ENCODE data around the gene ZNF106.
A peak's percentile ranks its signal among the peaks of the same experiment; 100 is the strongest.

The ZNF106 gene

DNA sequence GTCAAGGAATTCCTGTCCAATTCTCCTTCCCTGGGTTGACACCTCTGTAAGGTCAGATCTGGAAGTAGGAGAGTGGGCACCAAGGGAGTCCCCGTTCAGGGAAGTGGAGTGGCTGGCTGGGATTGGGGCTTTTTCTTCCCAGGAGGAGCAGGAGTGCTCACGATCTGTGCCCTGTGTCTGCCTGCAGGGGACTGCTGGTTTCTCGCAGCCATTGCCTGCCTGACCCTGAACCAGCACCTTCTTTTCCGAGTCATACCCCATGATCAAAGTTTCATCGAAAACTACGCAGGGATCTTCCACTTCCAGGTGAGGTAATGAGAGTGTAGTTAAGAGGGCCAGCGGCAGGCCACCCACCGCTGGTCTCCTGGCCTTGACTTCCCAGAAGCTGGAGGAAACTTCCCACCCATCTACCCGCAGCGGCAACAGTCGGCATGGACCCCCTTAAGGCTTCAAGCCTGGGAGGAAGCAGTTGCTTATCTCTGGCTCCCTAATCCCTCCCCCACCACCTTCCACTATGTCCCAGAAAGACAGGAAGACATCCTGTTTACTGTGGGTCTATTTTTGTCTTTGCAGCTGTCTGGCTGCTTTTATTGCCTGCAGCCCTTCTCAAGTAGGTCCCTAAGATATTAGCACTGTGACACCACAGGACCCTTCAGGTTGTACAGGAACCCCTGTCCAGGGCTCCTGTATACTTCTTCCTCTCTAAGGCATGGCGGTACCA is 104.8 kb downstream of the ZNF106 start:
- Histone ChIP-seq H3K4me1 (ENCODE audit: control extremely low read depth in 1 of 4, control insufficient read depth in 4 of 4, insufficient read depth in 4 of 4, low read length in 3 of 4) (peaks cover 4 to 28% (median 17%) of the 10 kb centered on the region in 4 experiments), H3K27ac (ENCODE audit: insufficient read depth in 1 of 2, low read depth in 1 of 2, low read length in 2 of 2, poor library complexity in 1 of 2, severe bottlenecking in 2 of 2) (no peak overlapping the region), H3K27me3 (replicated peaks in 2 of 5; ENCODE audit: control insufficient read depth in 4 of 5, insufficient read depth in 5 of 5, low read length in 4 of 5) (no peaks in the 10 kb centered on the region), H3K4me3 (ENCODE audit: control insufficient read depth in 1 of 7, extremely low read depth in 1 of 7, insufficient read depth in 4 of 7, low read depth in 2 of 7, low read length in 6 of 7) (no peak overlapping the region), H3K36me3 (ENCODE audit: control insufficient read depth in 4 of 4, insufficient read depth in 4 of 4, low read length in 3 of 4) (peaks cover 0 to 5% (median 2%) of the 10 kb centered on the region in 4 experiments), H3K9me3 (ENCODE audit: control extremely low read depth in 1 of 5, control insufficient read depth in 4 of 5, insufficient read depth in 2 of 5, low read depth in 1 of 5, low read length in 4 of 5) (no peaks in the 10 kb centered on the region)
- ChIA-PET POLR2A (no interaction called here), CTCF (interaction anchor here (0.8 to 1.6 kb wide), 2 partner anchors 10 to 312 kb away, joined by 3 to 6 read pairs; no protein-coding TSS in a partner anchor)
- WGBS (ENCODE audit: insufficient coverage), result 57% methylated on average over 8 of the region's 12 CpGs
- no peak for DNase-seq

DNA sequence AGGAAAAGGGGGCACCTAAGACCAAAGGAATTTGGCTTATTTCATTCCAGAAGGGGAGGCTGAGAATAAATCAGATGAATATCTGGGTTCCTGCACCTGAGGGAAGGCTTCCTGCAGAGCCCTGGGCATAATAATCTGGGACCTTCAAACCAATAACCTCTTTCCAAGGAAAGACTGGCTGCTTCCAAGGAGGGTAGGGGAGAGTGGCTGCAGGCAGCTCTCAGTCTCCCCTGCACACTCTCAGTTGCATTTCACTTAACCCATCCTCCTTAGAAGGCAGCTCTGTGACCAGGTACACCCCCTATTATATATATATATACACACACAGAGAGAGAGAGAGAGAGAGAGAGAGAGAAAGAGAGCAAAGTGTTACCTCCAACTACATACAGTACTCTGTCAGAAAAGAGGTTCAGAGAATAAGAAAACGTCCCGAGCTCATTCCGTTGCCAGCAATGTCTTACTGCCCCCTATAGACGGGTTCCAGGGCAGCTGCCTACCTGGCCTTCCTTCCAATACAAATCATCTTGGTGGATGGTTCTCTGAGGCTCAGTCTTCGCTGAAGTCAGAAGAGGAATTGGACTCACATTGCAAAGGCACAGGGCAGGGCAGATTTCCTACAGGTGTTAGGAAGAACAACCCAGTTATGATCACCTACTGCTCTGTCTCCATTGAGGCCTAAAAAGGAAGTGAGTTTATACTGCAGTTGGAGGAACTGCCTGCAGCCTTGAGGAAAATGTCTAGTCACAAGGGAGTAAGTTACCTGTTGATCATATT is 105.5 kb downstream of the ZNF106 start:
- WGBS (ENCODE audit: insufficient coverage), result 68% methylated on average over 4 of the region's 5 CpGs
- Histone ChIP-seq H3K4me3 (ENCODE audit: control insufficient read depth in 1 of 7, extremely low read depth in 1 of 7, insufficient read depth in 4 of 7, low read depth in 2 of 7, low read length in 6 of 7) (no peak overlapping the region), H3K9me3 (ENCODE audit: control extremely low read depth in 1 of 5, control insufficient read depth in 4 of 5, insufficient read depth in 2 of 5, low read depth in 1 of 5, low read length in 4 of 5) (no peaks in the 10 kb centered on the region), H3K27me3 (replicated peaks in 2 of 5; ENCODE audit: control insufficient read depth in 4 of 5, insufficient read depth in 5 of 5, low read length in 4 of 5) (no peaks in the 10 kb centered on the region), H3K36me3 (ENCODE audit: control insufficient read depth in 4 of 4, insufficient read depth in 4 of 4, low read length in 3 of 4) (peaks cover 0 to 5% (median 2%) of the 10 kb centered on the region in 4 experiments), H3K27ac (ENCODE audit: insufficient read depth in 1 of 2, low read depth in 1 of 2, low read length in 2 of 2, poor library complexity in 1 of 2, severe bottlenecking in 2 of 2) (no peak overlapping the region), H3K4me1 (ENCODE audit: control extremely low read depth in 1 of 4, control insufficient read depth in 4 of 4, insufficient read depth in 4 of 4, low read length in 3 of 4) (peaks cover 4 to 28% (median 17%) of the 10 kb centered on the region in 4 experiments)
- peak; percentile 21 to 59 (median 57) for DNase-seq
- ChIA-PET CTCF (interaction anchor here (0.7 to 1.6 kb wide), 6 partner anchors 8 to 395 kb away, joined by 3 to 6 read pairs (median 4); no protein-coding TSS in a partner anchor), POLR2A (no interaction called here)

DNA sequence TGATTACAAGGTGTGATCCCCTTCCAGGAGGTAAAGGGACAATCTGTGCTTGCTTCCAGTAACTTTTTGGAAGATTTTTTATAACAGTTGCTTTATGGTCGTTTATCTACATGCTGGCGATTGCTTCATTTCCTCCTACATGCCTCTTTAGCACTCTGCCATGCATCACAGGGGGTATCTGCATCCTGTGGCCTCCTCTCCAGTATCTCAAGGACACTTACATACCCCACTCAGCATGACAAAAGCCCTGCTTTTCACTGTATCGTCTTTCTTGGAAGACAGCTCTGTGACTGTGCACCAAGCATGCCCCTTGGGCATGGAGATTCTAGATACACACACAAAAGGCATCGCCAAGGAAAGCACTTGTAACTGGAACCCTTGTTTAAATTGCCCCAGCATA is 106.3 kb downstream of the ZNF106 start:
- ChIA-PET POLR2A (no interaction called here), CTCF (interaction anchor here (1.0 to 1.6 kb wide), 5 partner anchors 8 to 394 kb away, joined by 3 to 6 read pairs (median 4); no protein-coding TSS in a partner anchor)

DNA sequence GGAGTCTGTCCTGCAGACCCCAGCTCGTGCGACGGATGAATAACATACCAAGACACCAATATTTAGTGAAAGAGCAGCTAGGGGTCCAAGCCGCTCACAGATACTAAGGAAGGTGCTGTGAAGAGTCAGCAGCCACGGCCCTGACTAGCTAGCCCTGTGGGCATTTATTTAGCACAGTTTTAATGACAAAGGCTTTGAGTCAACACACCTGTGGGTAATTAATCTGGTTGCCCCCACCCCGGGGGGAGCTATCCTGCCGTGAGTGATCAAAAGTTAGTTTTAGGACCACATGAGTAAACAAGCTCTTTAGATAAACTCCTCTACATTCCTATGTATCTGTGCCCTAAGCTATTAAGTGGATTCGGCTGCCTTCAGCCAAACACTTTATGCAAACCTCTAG is 112.9 kb downstream of the ZNF106 start:
- H3K4me1 ChIP-seq (ENCODE audit: control extremely low read depth in 1 of 4, control insufficient read depth in 4 of 4, insufficient read depth in 4 of 4, low read length in 3 of 4), result peaks cover 0 to 6% (median 3%) of the 10 kb centered on the region in 4 experiments
- CTCF ChIA-PET, result no interaction called here
- 98% methylated on average over 4 of the region's 8 CpGs for WGBS (ENCODE audit: insufficient coverage)
- POLR2A ChIA-PET, result interaction anchor here (0.8 kb wide), 1 partner anchor 11 kb away, joined by 3 read pairs; no protein-coding TSS in a partner anchor
- H3K4me3 ChIP-seq (ENCODE audit: control insufficient read depth in 1 of 7, extremely low read depth in 1 of 7, insufficient read depth in 4 of 7, low read depth in 2 of 7, low read length in 6 of 7), result no peak overlapping the region
- no peaks in the 10 kb centered on the region for H3K27me3 ChIP-seq (replicated peaks in 2 of 5; ENCODE audit: control insufficient read depth in 4 of 5, insufficient read depth in 5 of 5, low read length in 4 of 5)
- H3K9me3 ChIP-seq (ENCODE audit: control extremely low read depth in 1 of 5, control insufficient read depth in 4 of 5, insufficient read depth in 2 of 5, low read depth in 1 of 5, low read length in 4 of 5), result peaks cover 0 to 12% (median 4%) of the 10 kb centered on the region in 5 experiments
- no peaks in the 10 kb centered on the region for H3K36me3 ChIP-seq (ENCODE audit: control insufficient read depth in 4 of 4, insufficient read depth in 4 of 4, low read length in 3 of 4)
- H3K27ac ChIP-seq (ENCODE audit: insufficient read depth in 1 of 2, low read depth in 1 of 2, low read length in 2 of 2, poor library complexity in 1 of 2, severe bottlenecking in 2 of 2), result no peak overlapping the region
- no peak for DNase-seq

More for the DNA sequence above, 106.3 kb downstream of the ZNF106 start:
- WGBS (ENCODE audit: insufficient coverage), result 58% methylated on average over 4 of the region's 4 CpGs
- no peak for DNase-seq
- H3K27me3 ChIP-seq (replicated peaks in 2 of 5; ENCODE audit: control insufficient read depth in 4 of 5, insufficient read depth in 5 of 5, low read length in 4 of 5), result no peaks in the 10 kb centered on the region
- H3K4me3 ChIP-seq (ENCODE audit: control insufficient read depth in 1 of 7, extremely low read depth in 1 of 7, insufficient read depth in 4 of 7, low read depth in 2 of 7, low read length in 6 of 7), result no peak overlapping the region
- peaks cover 4 to 28% (median 17%) of the 10 kb centered on the region in 4 experiments for H3K4me1 ChIP-seq (ENCODE audit: control extremely low read depth in 1 of 4, control insufficient read depth in 4 of 4, insufficient read depth in 4 of 4, low read length in 3 of 4)
- peaks cover 0 to 4% (median 2%) of the 10 kb centered on the region in 4 experiments for H3K36me3 ChIP-seq (ENCODE audit: control insufficient read depth in 4 of 4, insufficient read depth in 4 of 4, low read length in 3 of 4)
- H3K9me3 ChIP-seq (ENCODE audit: control extremely low read depth in 1 of 5, control insufficient read depth in 4 of 5, insufficient read depth in 2 of 5, low read depth in 1 of 5, low read length in 4 of 5), result no peaks in the 10 kb centered on the region
- no peak overlapping the region for H3K27ac ChIP-seq (ENCODE audit: insufficient read depth in 1 of 2, low read depth in 1 of 2, low read length in 2 of 2, poor library complexity in 1 of 2, severe bottlenecking in 2 of 2)

DNA sequence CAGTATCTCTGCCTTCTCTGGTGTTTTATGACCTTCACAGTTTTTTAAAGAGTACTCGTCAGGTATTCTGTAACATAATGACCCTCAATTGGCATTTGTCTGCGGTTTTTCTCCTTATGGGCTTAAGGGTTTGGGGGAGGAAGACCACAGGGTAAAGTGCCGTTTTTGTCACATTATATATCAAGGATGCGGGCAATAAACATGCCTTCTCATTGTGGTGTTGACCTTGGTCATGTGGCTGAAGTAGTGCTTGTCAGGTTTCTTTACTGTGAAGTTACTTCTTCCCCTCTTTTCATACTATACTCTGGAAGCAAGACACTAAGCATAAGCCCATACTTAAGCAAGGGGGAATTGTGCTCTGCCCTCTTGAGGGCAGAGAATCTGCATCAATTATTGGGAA is 115.0 kb downstream of the ZNF106 start:
- WGBS (ENCODE audit: insufficient coverage), result 30% methylated on average over 2 of the region's 4 CpGs
- H3K36me3 ChIP-seq (ENCODE audit: control insufficient read depth in 4 of 4, insufficient read depth in 4 of 4, low read length in 3 of 4), result no peaks in the 10 kb centered on the region
- POLR2A ChIA-PET, result no interaction called here

DNA sequence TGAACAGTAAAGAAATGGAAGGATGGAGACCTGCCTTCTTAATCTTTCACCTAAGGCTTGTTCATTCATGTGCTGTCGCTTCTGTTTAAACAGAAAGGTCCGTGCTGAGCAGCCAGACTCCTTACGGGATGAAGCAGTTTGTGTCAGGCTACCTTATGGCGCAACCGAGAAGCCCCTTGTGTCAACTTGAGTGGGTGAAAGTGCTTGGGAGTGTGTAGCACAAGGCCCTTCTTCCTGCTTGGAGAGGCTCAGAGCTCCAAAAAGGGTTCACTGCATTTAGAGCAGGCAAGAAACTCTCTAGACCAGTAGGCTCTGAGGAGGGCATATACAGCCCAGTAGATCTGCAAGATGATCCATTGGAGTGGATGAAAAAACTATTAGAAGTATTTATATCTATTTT is 115.7 kb downstream of the ZNF106 start:
- peaks cover 0 to 12% (median 4%) of the 10 kb centered on the region in 5 experiments for H3K9me3 ChIP-seq (ENCODE audit: control extremely low read depth in 1 of 5, control insufficient read depth in 4 of 5, insufficient read depth in 2 of 5, low read depth in 1 of 5, low read length in 4 of 5)
- POLR2A ChIA-PET, result no interaction called here
- no peak overlapping the region for H3K4me3 ChIP-seq (ENCODE audit: control insufficient read depth in 1 of 7, extremely low read depth in 1 of 7, insufficient read depth in 4 of 7, low read depth in 2 of 7, low read length in 6 of 7)
- CTCF ChIA-PET, result interaction anchor here (1.2 kb wide), 1 partner anchor 9 kb away, joined by 4 read pairs; no protein-coding TSS in a partner anchor
- 100% methylated on average over 3 of the region's 5 CpGs for WGBS (ENCODE audit: insufficient coverage)
- H3K27me3 ChIP-seq (replicated peaks in 2 of 5; ENCODE audit: control insufficient read depth in 4 of 5, insufficient read depth in 5 of 5, low read length in 4 of 5), result no peaks in the 10 kb centered on the region
- H3K27ac ChIP-seq (ENCODE audit: insufficient read depth in 1 of 2, low read depth in 1 of 2, low read length in 2 of 2, poor library complexity in 1 of 2, severe bottlenecking in 2 of 2), result no peak overlapping the region
- no peaks in the 10 kb centered on the region for H3K36me3 ChIP-seq (ENCODE audit: control insufficient read depth in 4 of 4, insufficient read depth in 4 of 4, low read length in 3 of 4)
- no peak for DNase-seq
- H3K4me1 ChIP-seq (ENCODE audit: control extremely low read depth in 1 of 4, control insufficient read depth in 4 of 4, insufficient read depth in 4 of 4, low read length in 3 of 4), result peaks cover 0 to 6% (median 3%) of the 10 kb centered on the region in 4 experiments

More for the DNA sequence above, 115.0 kb downstream of the ZNF106 start:
- Histone ChIP-seq H3K27ac (ENCODE audit: insufficient read depth in 1 of 2, low read depth in 1 of 2, low read length in 2 of 2, poor library complexity in 1 of 2, severe bottlenecking in 2 of 2) (no peak overlapping the region), H3K27me3 (replicated peaks in 2 of 5; ENCODE audit: control insufficient read depth in 4 of 5, insufficient read depth in 5 of 5, low read length in 4 of 5) (no peaks in the 10 kb centered on the region), H3K4me3 (ENCODE audit: control insufficient read depth in 1 of 7, extremely low read depth in 1 of 7, insufficient read depth in 4 of 7, low read depth in 2 of 7, low read length in 6 of 7) (no peak overlapping the region), H3K9me3 (ENCODE audit: control extremely low read depth in 1 of 5, control insufficient read depth in 4 of 5, insufficient read depth in 2 of 5, low read depth in 1 of 5, low read length in 4 of 5) (peaks cover 0 to 12% (median 4%) of the 10 kb centered on the region in 5 experiments), H3K4me1 (ENCODE audit: control extremely low read depth in 1 of 4, control insufficient read depth in 4 of 4, insufficient read depth in 4 of 4, low read length in 3 of 4) (peaks cover 0 to 6% (median 3%) of the 10 kb centered on the region in 4 experiments)
- CTCF ChIA-PET, result interaction anchor here (1.4 to 1.7 kb wide), 2 partner anchors 9 to 12 kb away, joined by 6 read pairs; no protein-coding TSS in a partner anchor
- DNase-seq, result peak in 2 of 3 donors; percentile 40 to 56

All from common myeloid progenitor, CD34-positive (primary cell).